ENCODE data around the gene GID4.

DNA sequence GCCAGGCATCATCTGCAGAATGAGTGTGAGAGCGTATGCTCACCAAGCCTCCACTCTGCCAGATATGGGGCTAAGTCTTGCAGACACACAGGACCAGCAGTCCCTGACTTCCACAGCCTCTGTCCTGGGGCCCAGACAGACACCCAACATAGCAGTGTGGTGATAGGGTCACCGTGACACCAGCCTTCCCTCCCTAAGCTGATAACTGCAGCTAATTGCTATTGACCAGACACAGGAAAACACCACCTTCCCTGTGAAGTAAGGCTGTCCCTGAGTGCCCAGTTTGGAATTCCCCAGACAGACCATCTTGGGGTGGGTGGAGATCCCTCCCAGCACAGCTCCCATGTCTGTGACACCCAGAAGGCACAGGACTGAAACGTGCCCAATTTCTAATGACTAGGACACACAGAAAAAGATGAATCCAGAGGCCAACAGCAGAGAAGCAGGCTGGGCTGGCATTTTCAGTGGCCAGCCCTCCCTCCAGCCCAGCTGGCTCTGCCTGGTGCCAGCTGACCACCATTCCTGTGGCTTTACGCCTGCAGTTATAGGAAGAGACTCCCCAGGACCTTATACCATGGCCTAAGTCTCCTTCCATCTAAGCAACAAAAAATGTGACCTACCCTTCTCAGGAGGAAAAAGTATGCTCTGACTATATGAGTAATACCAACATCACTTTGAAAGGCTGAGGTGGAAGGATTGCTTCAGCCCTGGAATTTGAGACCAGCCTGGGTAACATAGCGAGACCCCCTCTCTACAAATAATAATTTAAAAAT, 30.5 kb upstream of the GID4 start:
- TF ChIP-seq, protein P1, sequence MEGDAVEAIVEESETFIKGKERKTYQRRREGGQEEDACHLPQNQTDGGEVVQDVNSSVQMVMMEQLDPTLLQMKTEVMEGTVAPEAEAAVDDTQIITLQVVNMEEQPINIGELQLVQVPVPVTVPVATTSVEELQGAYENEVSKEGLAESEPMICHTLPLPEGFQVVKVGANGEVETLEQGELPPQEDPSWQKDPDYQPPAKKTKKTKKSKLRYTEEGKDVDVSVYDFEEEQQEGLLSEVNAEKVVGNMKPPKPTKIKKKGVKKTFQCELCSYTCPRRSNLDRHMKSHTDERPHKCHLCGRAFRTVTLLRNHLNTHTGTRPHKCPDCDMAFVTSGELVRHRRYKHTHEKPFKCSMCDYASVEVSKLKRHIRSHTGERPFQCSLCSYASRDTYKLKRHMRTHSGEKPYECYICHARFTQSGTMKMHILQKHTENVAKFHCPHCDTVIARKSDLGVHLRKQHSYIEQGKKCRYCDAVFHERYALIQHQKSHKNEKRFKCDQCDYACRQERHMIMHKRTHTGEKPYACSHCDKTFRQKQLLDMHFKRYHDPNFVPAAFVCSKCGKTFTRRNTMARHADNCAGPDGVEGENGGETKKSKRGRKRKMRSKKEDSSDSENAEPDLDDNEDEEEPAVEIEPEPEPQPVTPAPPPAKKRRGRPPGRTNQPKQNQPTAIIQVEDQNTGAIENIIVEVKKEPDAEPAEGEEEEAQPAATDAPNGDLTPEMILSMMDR (IDR thresholded peaks at IDR 0.05; ENCODE audit: low read depth, low read length, poor library complexity, severe bottlenecking), result no peak
- TF ChIP-seq EZH2phosphoT487 (IDR thresholded peaks at IDR 0.05; ENCODE audit: borderline replicate concordance, low read length), result no peak
